OCI-LY7 (cell line): ENCODE data around the gene ZSCAN32.

Experiments
- EZH2phosphoT487 ChIP-seq: fragments of 200-600 bp; sonication (generic); IDR thresholded peaks from 2 replicates; pipeline ENCODE4 v1.6.1; 2018; ENCODE audit warnings: low read depth, borderline replicate concordance, mild to moderate bottlenecking, mixed run types, antibody characterized with exemption, low read length, moderate library complexity, mixed read lengths
- TF ChIP-seq, protein P1 (sequence below): fragments of 200-600 bp; sonication (generic); conservative IDR thresholded peaks from 2 replicates; pipeline ENCODE4 v1.5.1; 2014; ENCODE audit warnings: mild to moderate bottlenecking, antibody characterized with exemption, low read length, moderate library complexity, mixed read lengths

GRCh38 chr16:3356118-3356517 lies 44.7 kb downstream of the ZSCAN32 start:
- TF ChIP-seq, protein P1, sequence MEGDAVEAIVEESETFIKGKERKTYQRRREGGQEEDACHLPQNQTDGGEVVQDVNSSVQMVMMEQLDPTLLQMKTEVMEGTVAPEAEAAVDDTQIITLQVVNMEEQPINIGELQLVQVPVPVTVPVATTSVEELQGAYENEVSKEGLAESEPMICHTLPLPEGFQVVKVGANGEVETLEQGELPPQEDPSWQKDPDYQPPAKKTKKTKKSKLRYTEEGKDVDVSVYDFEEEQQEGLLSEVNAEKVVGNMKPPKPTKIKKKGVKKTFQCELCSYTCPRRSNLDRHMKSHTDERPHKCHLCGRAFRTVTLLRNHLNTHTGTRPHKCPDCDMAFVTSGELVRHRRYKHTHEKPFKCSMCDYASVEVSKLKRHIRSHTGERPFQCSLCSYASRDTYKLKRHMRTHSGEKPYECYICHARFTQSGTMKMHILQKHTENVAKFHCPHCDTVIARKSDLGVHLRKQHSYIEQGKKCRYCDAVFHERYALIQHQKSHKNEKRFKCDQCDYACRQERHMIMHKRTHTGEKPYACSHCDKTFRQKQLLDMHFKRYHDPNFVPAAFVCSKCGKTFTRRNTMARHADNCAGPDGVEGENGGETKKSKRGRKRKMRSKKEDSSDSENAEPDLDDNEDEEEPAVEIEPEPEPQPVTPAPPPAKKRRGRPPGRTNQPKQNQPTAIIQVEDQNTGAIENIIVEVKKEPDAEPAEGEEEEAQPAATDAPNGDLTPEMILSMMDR = no peak
- no peak for TF ChIP-seq EZH2phosphoT487
